WTC11 (cell line): ENCODE measurements around the gene STARD7.

Source experiments
- AFF4 ChIP-seq: sonication (generic); formaldehyde crosslinking; IDR thresholded peaks from 2 replicates; pipeline ENCODE4 v1.8.1; 2023; ENCODE audit warnings: mild to moderate bottlenecking, missing genetic modification reagents, borderline replicate concordance
- CTCF ChIP-seq: fragments of 200-600 bp; IDR thresholded peaks from 2 replicates; pipeline ENCODE4 v1.8.0; 2022; ENCODE audit warnings: antibody characterized with exemption
- IRF1 ChIP-seq: sonication (generic); formaldehyde crosslinking; IDR thresholded peaks from 2 replicates; pipeline ENCODE4 v1.8.0; 2023; ENCODE audit warnings: missing genetic modification reagents
- JUN ChIP-seq: sonication (generic); formaldehyde crosslinking; IDR thresholded peaks from 2 replicates; pipeline ENCODE4 v1.8.0; 2023; ENCODE audit warnings: mild to moderate bottlenecking, missing genetic modification reagents
- TF ChIP-seq, protein P1 (sequence below): sonication (generic); formaldehyde crosslinking; IDR thresholded peaks from 2 replicates; pipeline ENCODE4 v1.8.0; 2022; ENCODE audit warnings: mild to moderate bottlenecking, missing genetic modification reagents

GRCh38 chr2:96256611-96257113 is 48.0 kb upstream of the STARD7 start:
- TF ChIP-seq IRF1 (CRISPR knock-in tag) (no peak), CTCF (no peak), AFF4 (CRISPR knock-in tag) (no peak), JUN (CRISPR knock-in tag) (no peak)
- TF ChIP-seq, protein P1, sequence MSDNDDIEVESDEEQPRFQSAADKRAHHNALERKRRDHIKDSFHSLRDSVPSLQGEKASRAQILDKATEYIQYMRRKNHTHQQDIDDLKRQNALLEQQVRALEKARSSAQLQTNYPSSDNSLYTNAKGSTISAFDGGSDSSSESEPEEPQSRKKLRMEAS (CRISPR knock-in tag) = no peak
